Activated CD8-positive, alpha-beta memory T cell treated with anti-CD3 and anti-CD28 coated beads for 1 hour (primary cell): Measurements from ENCODE around the gene KCNQ2.
"Not testable (repeated sequence)": the region's sequence is repeated elsewhere in the genome, so short reads cannot be mapped to it uniquely, and the experiment has no call there.

Experiments used
- DNase-seq, 2 donors: peaks; one replicate each; pipeline ENCODE4 v3.0.0-alpha.2; 2020; ENCODE audit warnings: low read depth in 1 of 2; ENCODE audit errors: extremely low read depth in 1 of 2

Gene KCNQ2

DNA sequence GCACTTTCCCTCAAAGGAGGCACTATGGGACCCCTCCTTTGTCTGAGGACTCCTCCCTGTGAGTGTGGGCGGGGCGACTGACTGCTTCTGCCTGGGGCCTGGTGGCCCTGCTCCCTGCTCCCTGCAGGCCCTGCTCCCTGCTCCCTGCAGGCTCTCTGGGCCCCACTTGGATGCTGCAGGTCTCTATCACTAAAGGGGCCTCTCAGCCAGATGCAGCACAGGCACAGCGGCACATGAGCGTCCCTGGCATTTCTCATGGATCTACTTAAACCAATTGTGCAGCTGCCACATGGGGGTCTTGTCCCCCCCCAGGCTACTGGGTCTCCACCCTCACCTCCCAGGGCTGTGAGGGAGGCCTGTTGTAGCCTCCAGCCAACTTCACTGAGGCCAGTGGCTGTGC is 18.6 kb upstream of the KCNQ2 start:
- DNase-seq: no peak

DNA sequence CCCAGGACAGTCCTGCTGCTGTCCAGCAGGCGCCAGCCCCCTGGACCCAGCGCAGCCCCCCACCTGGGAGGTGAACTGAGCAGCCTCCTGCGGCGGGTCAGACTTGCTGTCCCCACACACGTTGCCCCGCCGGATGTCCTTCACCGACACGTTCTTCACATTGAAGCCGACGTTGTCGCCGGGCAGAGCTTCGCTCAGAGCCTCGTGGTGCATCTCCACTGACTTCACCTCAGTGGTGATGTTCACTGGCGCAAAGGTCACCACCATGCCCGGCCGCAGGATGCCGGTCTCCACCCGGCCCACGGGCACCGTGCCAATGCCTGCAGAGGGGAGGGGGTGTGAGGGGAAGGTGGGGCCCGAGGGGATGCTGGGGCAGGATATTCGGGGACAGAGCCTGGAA is 18.0 kb upstream of the KCNQ2 start:
- no peak for DNase-seq

DNA sequence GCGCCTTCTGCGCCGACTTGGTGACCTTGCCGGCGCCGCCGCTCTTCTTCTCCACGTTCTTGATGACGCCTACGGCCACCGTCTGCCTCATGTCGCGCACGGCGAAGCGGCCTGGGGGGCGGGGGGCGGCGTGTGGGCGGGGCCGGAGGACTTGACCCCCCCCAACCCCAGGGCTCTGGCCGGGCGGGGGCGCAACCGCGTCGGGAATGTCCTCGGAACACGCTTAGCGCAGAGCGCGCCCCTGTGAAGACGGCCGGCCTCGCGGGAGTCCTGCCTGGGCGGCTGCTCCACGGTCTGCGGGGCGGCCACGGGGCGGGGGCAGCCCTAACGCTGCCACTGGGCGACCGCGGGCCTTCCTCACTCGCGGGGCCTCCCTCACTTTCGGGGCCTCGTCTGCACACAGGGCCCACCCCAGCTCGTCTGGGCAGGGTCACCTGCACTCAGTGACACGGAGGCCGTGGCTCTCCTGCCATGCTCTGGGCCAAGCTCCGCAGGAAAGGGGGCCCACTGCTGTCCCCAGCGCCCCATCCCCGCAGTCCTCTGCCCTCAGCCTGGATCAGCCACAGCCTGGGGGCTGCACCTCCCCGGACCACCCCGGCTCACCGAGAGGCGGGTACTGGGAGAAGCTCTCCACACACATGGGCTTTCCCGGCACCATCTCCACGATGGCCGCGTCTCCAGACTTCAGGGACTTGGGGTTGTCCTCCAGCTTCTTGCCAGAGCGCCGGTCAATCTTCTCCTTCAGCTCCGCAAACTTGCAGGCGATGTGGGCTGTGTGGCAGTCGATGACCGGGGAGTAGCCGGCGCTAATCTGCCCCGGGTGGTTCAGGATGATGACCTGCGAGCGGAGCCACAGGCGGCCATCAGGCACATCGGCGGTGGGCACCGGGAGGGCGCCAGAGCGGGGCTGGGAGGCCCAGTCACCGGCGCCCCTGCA is 16.1 kb upstream of the KCNQ2 start:
- no peak for DNase-seq

DNA sequence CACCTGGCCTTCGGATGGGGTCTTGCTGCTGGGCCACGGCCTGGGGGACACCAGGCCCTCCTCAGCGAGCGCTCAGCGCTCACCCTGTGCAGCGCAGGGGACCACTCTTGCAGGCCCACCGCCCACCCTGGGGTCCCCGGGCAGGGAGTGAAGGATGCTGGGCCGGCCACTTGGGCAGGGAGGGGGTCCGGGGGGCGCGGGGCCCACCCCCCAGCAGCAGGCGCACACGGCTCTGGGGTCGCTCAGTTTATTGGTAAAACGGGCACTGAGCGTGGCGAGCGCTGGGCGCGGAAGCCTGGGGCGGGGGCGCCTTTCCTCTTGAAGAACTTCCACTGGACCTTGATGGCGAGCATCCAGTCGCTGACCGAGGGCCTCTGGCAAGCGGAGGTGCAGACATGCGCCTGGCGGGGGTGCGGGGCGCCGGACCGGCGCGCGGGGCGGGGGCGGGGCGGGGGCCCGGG is 15.4 kb upstream of the KCNQ2 start:
- DNase-seq: no peak

DNA sequence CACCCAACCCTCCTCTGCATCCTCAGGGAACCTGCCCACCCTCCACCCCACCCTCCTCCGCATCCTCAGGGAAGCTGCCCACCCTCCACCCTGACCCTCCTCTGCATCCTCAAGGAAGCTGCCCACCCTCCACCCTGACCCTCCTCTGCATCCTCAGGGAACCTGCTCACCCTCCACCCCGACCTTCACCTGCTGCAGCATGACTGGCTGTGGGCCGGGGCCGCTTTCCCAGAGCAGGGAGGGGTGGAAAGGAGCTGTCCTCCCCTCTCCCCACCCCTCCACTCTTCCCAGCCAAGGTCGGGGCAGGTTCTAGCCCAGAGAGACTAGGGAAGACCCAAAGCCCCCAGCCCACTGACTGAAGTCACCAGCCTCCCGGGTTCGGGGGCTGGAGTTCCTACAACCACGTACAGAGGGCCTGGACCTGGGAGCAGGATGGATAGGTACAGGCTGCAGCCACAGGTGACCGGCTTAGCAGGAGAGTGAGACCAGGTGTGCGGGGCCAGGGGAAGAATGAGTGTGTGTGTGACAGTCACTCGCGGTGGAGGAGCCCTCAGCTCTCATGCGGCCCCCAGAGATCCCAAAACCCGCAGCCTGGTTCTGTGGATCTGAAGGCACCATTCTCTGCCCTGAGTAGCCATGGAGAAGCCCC is 14.8 kb upstream of the KCNQ2 start:
- no peak for DNase-seq

DNA sequence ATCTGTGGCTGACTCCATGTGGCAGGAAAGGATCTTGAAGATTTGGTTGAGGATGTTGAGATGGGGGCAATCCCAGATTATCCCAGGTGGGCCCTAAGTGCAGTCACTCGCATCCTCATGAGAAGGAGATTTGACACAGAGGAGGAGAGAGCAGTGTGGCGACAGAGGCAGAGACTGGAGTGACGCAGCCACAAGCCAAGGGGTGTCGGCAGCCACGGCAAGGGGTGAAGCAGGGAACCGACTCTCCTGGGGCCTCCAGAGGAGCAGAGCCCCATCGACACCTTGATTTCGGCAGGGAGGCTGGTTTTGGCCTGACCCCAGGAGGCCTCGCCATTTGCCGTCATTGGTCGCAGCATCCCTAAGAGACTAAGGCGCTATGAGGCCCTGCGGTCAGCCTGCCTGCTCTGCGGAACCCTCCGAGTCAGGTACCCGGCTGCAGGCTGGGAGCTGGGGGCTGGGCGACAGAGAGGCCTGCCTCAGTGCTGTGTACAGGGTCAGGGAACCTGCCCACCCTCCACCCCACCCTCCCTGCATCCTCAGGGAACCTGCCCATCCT is 13.9 kb upstream of the KCNQ2 start:
- DNase-seq: no peak

DNA sequence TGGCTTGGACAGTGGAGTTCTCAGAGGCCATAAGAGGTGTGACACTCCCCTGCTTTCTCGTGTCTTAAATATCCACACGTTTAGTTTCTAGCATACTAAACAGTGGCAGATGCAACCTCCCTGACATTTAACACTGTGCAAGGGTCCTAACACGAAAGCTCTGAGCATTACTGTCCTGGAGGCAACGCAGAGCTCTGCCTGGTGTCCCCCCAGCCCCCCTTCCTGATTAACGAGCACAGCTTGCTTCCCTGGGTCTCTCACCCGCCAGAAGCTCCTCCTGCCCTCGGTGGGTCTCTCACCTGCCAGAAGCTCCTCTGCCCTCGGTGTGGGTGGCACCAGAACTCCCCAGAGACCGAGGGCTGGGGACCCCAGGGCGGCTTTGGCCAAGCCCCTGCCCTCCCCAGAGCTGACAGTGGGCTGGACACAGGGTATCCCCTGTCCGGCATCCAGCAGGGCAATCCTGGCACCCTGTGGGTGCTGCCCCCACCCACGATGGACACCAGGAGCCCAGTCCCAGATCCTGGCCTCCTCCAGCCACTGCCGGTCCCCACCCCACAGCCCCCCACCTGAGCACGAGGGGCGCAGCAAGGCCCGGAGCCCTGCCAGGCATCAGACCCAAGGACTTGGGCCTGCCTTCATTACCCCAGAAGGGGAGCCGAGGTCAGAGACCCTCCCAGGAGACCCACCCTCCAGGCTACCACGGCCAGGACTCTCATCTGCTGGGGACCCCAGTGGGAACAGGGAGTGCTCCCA is 12.4 kb upstream of the KCNQ2 start:
- no peak for DNase-seq

DNA sequence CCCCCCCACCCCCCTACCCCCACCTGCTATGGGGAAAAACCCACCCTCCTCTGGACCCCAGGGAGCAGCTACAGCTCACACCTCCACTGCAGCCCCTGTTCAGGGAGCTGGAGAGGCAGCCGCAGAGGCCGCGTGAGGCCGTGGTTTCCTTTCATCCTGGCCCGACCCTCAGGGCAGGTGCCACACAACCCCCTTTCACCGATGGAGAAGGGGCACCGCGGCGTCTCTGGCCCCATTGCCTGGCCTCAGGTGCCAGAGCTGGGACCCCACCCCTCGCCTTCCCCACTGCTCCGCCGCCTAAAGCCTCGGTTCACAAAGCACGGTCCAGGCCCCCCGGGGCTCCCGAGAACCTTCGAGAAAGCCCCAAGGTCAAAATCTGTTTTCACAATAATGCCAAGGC is 11.8 kb upstream of the KCNQ2 start:
- DNase-seq: no peak

DNA sequence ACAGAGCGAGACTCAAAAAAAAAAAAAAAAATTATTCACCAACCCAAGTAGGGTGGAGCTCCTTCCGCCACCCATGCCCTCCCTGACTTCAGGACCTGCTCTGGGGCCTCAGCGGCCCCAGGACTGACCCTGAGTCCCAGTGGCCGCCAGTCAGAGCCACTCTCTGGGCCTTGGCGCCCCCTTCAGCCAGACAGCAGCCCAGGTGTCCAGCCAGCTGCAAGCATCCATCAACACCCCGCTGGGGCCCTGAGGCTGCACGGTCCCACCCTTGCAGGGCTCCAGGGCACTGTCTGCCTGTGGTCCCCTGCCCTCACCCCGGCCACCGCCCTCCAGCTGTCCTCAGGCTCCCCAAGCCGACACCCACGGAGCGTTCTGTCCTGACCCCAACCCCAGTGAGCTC is 11.4 kb upstream of the KCNQ2 start:
- DNase-seq: no peak

DNA sequence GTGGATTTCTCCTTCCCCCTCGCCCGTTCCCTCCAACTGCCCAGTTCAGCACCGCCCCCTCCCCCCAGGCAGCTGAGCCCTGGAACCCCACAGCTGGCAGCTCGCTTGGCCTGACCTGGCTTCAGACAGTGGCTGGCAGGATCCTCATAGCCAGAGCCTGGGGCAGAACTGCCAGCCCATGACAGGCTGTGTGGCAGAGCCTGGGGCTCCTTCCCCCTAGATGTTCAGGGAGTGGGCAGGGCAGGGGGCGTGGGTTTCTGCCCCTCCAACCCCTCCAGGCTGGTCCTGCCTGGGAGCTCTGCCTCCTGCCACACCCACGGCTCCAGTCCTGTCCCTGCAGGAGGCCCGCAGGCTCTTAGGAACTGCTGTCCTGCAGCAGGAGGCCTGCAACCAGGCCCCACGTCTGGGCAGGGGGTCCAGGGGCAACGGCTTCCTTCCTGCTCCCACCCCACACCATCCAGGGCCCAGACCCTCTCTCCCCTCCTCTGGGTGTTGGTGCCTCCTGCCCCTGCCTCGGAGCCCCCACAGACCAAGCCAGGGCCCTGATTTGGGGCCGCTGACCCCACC is 9.6 kb upstream of the KCNQ2 start:
- no peak for DNase-seq

DNA sequence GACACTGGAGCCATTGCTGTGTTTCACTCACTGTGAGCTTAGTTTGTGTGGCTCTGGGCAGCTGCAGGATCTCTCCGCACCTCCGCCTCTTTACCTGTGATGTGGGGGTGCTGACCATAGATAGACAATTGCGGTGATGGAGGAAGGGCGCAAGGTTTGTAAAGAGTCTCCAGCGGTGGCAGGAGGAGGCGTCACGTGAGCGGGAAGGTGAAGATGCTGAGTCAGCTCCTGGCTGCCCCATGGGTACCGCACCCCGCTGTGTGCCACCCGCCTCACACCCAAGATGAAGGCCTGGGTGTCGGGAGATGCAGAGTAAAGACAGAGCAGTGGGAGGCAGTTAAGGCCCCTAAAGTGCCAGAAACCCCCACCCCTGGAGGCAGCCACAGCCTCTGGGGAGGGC is 9.0 kb upstream of the KCNQ2 start:
- DNase-seq: no peak

DNA sequence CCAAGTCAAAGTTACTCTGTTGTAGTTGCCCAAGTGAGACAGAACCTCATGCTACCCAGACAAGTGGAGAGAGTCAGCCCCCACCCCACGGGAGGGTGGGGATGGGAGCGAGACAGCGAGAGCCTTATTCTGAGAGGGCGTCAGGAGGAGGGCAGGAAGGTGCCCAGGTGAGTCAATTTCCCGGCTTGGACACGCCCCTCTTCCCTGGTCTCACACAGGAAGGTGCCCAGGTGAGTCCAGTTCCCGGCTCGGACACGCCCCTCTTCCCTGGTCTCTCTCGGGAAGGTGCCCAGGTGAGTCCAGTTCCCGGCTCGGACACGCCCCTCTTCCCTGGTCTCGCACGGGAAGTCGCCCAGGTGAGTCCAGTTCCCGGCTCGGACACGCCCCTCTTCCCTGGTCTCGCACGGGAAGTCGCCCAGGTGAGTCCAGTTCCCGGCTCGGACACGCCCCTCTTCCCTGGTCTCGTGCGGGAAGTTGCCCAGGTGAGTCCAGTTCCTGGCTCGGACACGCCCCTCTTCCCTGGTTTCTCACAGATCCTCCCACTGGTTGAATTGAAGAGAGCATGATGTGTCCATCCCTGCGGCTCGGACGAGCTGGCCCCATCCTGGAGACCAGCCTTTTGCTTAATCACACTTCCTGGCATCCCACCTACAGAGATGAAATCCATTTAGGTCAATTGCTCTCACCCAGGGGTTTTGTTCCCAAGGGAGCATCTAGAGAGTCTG is 7.4 kb upstream of the KCNQ2 start:
- DNase-seq: not testable (repeated sequence)

DNA sequence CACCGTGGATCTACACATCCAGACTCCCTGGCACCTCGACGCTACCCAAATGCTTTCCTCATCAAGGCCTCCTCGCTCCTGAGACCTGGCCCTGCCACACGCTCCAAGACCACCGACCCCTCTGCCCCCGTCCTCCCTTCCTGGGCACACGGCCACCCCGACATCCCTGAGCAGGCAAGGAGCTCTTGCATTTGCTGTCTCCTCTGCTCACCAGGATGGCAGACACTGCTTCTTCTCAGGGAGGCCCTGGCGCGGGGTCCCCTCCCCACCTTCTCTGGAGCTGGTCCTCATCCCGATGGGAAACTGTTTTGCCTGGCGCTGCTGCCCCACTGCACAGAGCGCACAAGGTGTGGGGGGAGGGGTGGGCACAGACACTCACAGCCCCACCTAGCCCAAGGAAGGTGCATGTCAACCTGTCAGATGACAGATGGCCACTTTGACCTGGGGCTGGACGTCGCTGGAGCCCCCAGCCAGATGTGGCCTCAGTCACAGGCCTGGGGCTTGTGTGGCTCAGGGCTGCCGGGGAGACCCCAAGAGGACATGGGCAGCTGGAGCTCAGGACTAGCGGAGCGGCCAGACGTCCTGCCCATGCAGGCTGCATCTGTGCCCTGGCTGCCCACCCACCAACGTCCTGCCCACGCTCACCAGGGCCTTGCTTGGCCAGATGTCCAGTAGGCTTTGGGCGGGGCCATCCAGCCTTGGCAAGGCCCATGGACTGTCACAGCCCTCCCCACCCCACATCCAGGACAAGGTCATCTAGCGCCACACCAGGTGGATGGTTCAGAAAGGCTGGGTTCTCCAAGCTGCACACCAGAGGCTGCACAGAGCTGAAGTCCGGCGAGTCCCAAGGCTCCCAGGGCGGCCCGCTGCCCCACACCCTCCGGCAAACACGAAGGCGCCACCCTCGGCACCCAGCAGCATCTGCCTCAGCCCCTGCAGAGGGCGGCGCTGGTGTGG is 6.2 kb upstream of the KCNQ2 start:
- DNase-seq: no peak

DNA sequence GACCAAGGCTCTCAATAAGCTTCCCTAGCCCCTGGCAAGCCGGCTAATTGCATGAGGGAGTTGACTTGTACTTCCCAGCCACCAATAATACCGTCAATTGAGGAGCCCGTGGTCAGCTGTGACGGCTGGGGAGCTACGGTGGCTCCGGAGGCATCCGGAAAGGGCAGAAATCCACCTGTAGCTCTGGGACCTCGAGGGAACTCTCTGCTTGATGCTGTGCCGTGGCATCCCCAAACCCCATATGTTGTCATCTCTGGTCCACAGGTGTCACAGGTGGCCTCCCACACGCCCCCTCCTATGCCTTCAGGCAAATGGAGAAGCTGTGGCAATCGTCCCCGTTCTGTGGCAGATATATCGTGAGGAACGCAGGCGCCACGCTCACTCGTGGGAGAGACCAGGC is 5.5 kb upstream of the KCNQ2 start:
- no peak for DNase-seq

DNA sequence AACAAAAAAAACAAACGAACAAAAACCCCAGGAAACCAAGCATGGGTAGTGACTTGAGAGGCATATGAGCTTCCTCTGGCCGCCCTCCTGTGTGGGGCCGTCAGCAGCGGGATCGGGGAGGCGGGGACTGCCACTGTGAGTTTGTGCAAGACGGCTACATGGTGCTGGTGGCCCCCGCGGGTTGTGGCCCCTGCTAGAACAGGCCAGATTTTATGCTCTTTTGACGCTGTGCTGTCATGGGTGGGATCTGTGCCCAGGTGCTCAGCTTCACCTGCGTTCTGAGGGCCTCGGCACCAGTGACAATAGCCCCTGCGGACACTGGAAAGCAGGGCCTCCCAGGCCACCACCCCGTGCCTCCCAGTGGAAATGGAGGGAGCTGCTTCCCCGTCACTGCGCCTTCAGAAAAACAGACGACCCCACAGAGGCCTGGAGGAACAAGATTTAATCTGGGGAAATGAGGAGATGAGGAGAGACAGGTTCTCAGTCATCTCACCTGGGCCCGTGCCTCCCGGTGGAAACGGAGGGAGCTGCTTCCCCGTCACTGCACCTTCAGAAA is 4.7 kb upstream of the KCNQ2 start:
- DNase-seq: no peak

DNA sequence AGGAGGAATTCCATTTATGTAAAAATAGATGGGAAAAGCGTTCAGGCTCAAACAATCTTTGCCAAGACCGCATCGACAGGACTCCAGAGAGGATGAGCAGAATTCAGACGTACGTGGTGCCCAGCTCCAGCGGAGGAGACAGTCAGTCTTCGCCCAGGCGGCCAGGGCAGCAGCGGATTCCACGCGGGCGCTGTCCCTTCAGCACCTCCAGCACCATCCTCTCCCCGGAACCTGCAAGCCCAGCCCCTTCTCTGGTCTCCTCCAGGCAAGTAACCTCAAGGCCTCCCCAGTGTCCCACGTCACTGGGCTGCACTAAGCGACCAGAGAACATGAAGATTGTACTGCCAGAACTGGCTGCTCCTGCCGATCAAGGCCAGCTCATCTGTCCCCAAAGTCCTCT is 2.8 kb upstream of the KCNQ2 start:
- no peak for DNase-seq

DNA sequence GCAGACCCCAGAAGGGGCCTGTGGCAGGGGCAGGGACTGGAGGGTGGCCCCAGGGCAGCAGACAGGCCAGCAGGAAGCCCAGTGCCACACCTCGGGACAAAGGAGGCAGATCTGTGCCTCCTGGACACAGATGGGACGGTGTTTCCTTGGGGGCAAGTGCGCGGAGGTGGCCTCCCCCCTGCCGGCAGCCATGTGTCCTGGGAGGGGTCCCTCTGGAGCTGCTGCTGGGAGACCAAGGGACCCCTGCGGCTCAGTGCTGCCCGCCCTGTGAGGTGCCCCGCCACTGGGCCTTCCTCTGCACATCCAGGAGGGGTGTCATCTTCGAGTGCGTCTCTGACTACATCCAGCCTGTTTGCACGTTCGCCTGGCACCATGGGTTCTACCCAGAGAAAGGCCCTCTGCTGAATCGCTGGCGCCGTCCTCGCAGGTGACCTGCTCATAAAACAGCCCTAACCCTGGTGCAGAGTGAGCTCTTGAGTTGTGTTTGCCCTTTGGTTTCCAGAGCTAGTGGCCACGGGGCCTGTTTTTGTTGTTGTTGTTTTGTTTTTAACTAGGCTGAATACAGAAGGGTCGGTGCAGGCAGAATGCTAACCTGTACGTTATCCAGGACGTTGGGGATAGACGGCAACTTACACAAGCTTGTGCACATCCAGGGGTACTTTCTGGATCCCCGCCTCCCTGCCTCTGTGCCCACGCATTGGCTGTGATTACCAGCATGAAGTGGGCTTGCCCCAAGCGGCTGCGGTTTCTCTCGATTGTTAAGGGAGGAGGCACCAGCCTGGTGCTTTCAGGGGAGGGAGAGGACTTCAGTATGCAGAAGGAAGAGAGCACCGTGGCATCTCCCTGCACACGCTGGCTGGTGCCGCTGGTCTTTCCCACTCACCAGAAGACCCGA is 1.3 kb upstream of the KCNQ2 start:
- DNase-seq: no peak

DNA sequence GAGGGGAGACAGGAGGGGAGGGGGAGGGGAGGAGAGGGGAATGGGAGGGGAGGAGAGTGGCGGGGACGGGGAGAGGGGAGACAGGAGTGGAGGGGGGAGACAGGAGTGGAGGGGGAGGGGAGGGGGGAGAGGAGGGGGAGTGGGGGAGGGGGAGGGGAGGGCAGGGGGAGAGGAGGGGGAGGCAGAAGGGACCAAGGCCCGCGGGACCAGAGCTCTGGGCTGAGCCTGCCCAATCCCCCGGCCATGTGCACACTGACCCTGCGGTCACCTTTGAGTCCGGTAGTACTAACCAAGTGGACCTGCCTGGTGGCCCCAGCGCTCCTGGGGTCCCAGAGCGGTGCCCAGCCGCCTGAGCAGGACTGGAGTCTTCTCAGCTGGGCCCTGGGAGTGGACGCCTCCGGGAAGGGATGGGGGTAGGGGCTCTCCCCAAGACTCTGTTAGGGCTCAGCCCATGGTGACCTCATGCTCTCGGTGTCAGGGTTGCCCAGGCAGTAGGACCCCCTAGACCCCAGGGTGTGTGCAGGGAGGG is 471 bp upstream of the KCNQ2 start:
- DNase-seq: no peak
